K562 (cell line): ENCODE results near the gene SPATA13. TPM values are rescaled to one million over a fixed set of nuclear protein-coding genes. Genes with fewer than 3 reads are reported as not detected.

Experiments
- ATAC-seq: fragments of 200-7000 bp; cut with Tn5 transposase; 3 replicates; pipeline ENCODE4 v1.9.1; 2020; ENCODE audit warnings: moderate library complexity
- BruUV-seq: library from RNA; stranded (reverse); fragments of 400-500 nt; replicated peaks from 2 replicates; lab custom pipeline; 2021; lab: Mats Ljungman, UMichigan
- CTCF ChIA-PET: fragments of 300-600 bp; formaldehyde crosslinking; extraction: SDS; loops from one replicate; lab custom pipeline; 2021; ENCODE audit warnings: low intra/inter-chr PET ratio; lab: Yijun Ruan, JAX
- POLR2A ChIA-PET: fragments of 300-600, 350-650 bp; sonication (Branson Sonifier 250); formaldehyde crosslinking; extraction: SDS; loops from one replicate; lab custom pipeline; 2021; ENCODE audit warnings: antibody characterized with exemption, inconsistent platforms; lab: Yijun Ruan, JAX
- DNase-seq, 4 experiments: peaks; one replicate each; pipeline versions ENCODE4 v3.0.0 to v3.0.0-alpha.2; 2011 to 2018; ENCODE audit warnings: low spot score in 3 of 4, mixed read lengths in 3 of 4; ENCODE audit errors: extremely low read depth in 1 of 4
- FAIRE-seq: peaks from 2 replicates; lab custom pipeline; 2011; peaks lifted over from hg19 to GRCh38; lab: Jason Lieb, UNC
- H2AFZ ChIP-seq: 2 replicates; pipeline ENCODE4 v1.6.0; 2011; ENCODE audit warnings: low read depth, low read length, control low read depth, inconsistent platforms
- H3K27ac ChIP-seq: fragments of 200-600 bp; 3 replicates; pipeline ENCODE4 v1.8.0; 2011; ENCODE audit warnings: low read depth, mild to moderate bottlenecking, control low read depth, inconsistent platforms, low read length, moderate library complexity, mixed read lengths; ENCODE audit errors: extremely low read depth
- H3K27me3 ChIP-seq, 2 experiments: fragments of 300-600 bp in 1 of 2; 2 replicates in 1 of 2; 3 replicates in 1 of 2; pipeline versions ENCODE4 v1.6.0 to v1.8.0; 2011; ENCODE audit warnings: inconsistent platforms in 2 of 2, low read length in 2 of 2, mild to moderate bottlenecking in 1 of 2, mixed read lengths in 1 of 2, moderate library complexity in 1 of 2; ENCODE audit not compliant: control insufficient read depth in 2 of 2, insufficient read depth in 2 of 2
- H3K36me3 ChIP-seq: fragments of 300-600 bp; 3 replicates; pipeline ENCODE4 v1.8.0; 2011; ENCODE audit warnings: mild to moderate bottlenecking, low read length, inconsistent platforms; ENCODE audit not compliant: control insufficient read depth, insufficient read depth
- H3K4me1 ChIP-seq, 2 experiments: fragments of 200-600 bp in 1 of 2; replicated peaks in 1 of 2; 2 replicates in 1 of 2; 3 replicates in 1 of 2; pipeline versions ENCODE4 v1.5.1 to v1.8.0; 2011; ENCODE audit warnings: inconsistent platforms in 2 of 2, low read length in 2 of 2, mild to moderate bottlenecking in 1 of 2, mixed read lengths in 1 of 2, moderate library complexity in 1 of 2; ENCODE audit not compliant: control insufficient read depth in 2 of 2, insufficient read depth in 2 of 2
- H3K4me2 ChIP-seq: 2 replicates; pipeline ENCODE4 v1.6.1; 2011; ENCODE audit warnings: low read length, control low read depth, inconsistent platforms, mixed read lengths; ENCODE audit not compliant: insufficient read depth
- H3K4me3 ChIP-seq: fragments of 200-600 bp; sonication (generic), shearing (Covaris generic); 2 replicates; pipeline ENCODE4 v1.5.1; 2016; ENCODE audit warnings: control low read depth, inconsistent platforms
- H3K79me2 ChIP-seq: fragments of 200-600 bp; 3 replicates; pipeline ENCODE4 v1.8.0; 2011; ENCODE audit warnings: low read length, inconsistent platforms; ENCODE audit not compliant: control insufficient read depth, insufficient read depth
- H3K9ac ChIP-seq, 2 experiments: 2 replicates each; pipeline versions ENCODE4 v1.6.0 to v1.6.1; 2011; ENCODE audit warnings: low read depth in 2 of 2, low read length in 2 of 2, control low read depth in 1 of 2, inconsistent platforms in 1 of 2, mild to moderate bottlenecking in 1 of 2, mixed read lengths in 1 of 2; ENCODE audit not compliant: insufficient read depth in 1 of 2
- H3K9me1 ChIP-seq: one replicate; pipeline ENCODE4 v1.6.0; 2011; ENCODE audit warnings: inconsistent platforms, mild to moderate bottlenecking, low read length, moderate library complexity; ENCODE audit not compliant: control insufficient read depth, insufficient read depth
- H3K9me3 ChIP-seq: replicated peaks from 2 replicates; pipeline ENCODE4 v1.5.1; 2011; ENCODE audit warnings: low read depth, low read length, inconsistent platforms; ENCODE audit not compliant: control insufficient read depth, insufficient read depth
- H4K20me1 ChIP-seq: replicated peaks from 2 replicates; pipeline ENCODE4 v1.6.1; 2011; ENCODE audit warnings: low read length, inconsistent platforms, mixed read lengths; ENCODE audit not compliant: control insufficient read depth, insufficient read depth
- E2F3 ChIP-seq: fragments of 250-450 bp; sonication (Bioruptor Pico); IDR thresholded peaks from 2 replicates; pipeline ENCODE4 v1.4.0; 2020; ENCODE audit warnings: mild to moderate bottlenecking
- GTF2A2 ChIP-seq: IDR thresholded peaks from 2 replicates; pipeline ENCODE4 v1.6.1; 2016; ENCODE audit warnings: mild to moderate bottlenecking, missing genetic modification characterization, missing compliant biosample characterization
- GTF2E2 ChIP-seq: fragments of 200-800 bp; sonication (Bioruptor generic); IDR thresholded peaks from 2 replicates; pipeline ENCODE4 v1.6.1; 2016; ENCODE audit warnings: missing genetic modification characterization, missing compliant biosample characterization
- LCOR ChIP-seq: sonication (generic); formaldehyde crosslinking; IDR thresholded peaks from 2 replicates; pipeline ENCODE4 v1.8.0; 2022; ENCODE audit warnings: mild to moderate bottlenecking, missing genetic modification reagents
- RFX5 ChIP-seq: IDR thresholded peaks from 2 replicates; pipeline ENCODE4 v1.6.1; 2011; ENCODE audit warnings: low read depth, mild to moderate bottlenecking, improper control_type of control experiment, low read length
- ZNF239 ChIP-seq: fragments of 250-450 bp; sonication (Bioruptor Pico); IDR thresholded peaks from 2 replicates; pipeline ENCODE4 v1.4.0; 2020; ENCODE audit warnings: mild to moderate bottlenecking
- ZNF436 ChIP-seq: fragments of 250-450, 450-650 bp; sonication (Bioruptor Pico); formaldehyde crosslinking; IDR thresholded peaks from 2 replicates; pipeline ENCODE4 v1.7.0; 2020; ENCODE audit warnings: mild to moderate bottlenecking
- WGBS: fragments of 100-300 bp; shearing (Covaris generic); methylation state at CpG from one replicate; pipeline ENCODE4 v1.1.6; 2016; ENCODE audit warnings: low coverage, mixed read lengths; ENCODE audit not compliant: insufficient coverage; ENCODE audit errors: missing lambda C conversion rate; 5-methylcytosine and 5-hydroxymethylcytosine counted together
- in situ Hi-C: fragments of 300-500 bp; cut with MboI; formaldehyde crosslinking; loops from 4 replicates; pipeline ENCODE4 v1.15.0; 2018; ENCODE audit warnings: inconsistent platforms, mixed read lengths
- intact Hi-C: fragments of 100-400 bp; cut with micrococcal nuclease; formaldehyde crosslinking; loops from 2 replicates; pipeline ENCODE4 v1.14.2; 2022
- polyA plus RNA-seq, 8 experiments: library from polyadenylated mRNA; depleted of rRNA in 4 of 8; stranded (reverse) in 5 of 8; unstranded in 3 of 8; fragments of >200 nt; fragmentation: Nextera tagmentation in 2 of 8; fragmentation: Illumina TruSeq in 1 of 8; extraction: Ambion mirVana in 2 of 8; extraction: Trizol in 1 of 8; gene quantifications; 2 replicates each; pipeline versions ENCODE4 v1.2.1 to v1.2.3, GENCODE V29; 2011 to 2014; ENCODE audit warnings: inconsistent platforms in 1 of 8, missing spikeins in 1 of 8
- total RNA-seq, 7 experiments: library from RNA; depleted of rRNA in 6 of 7; stranded (reverse); fragments of >200 nt in 6 of 7; fragmentation: Illumina TruSeq in 2 of 7; extraction: Trizol in 2 of 7; gene quantifications; 2 replicates each; pipeline versions ENCODE4 v1.2.1 to v1.2.3, GENCODE V29; 2011 to 2021; ENCODE audit warnings: low replicate concordance in 1 of 7
- TF ChIP-seq, protein P1 (sequence below), 2 experiments: fragments of 450-650 bp; IDR thresholded peaks; 2 replicates each; pipeline ENCODE4 v1.6.1; 2016; ENCODE audit warnings: mild to moderate bottlenecking in 2 of 2, borderline replicate concordance in 1 of 2, low read depth in 1 of 2, moderate library complexity in 1 of 2
- TF ChIP-seq, protein P2 (sequence below): fragments of 250-450 bp; sonication (Bioruptor Pico); IDR thresholded peaks from 2 replicates; pipeline ENCODE4 v1.8.0; 2021; ENCODE audit warnings: moderate library complexity, mild to moderate bottlenecking, inconsistent platforms
- TF ChIP-seq, protein P3 (sequence below): fragments of 250-450 bp; sonication (Bioruptor Pico); IDR thresholded peaks from 2 replicates; pipeline ENCODE4 v1.8.0; 2022; ENCODE audit warnings: moderate library complexity, mild to moderate bottlenecking, inconsistent platforms
- TF ChIP-seq, protein P4 (sequence below): sonication (generic); formaldehyde crosslinking; IDR thresholded peaks from 2 replicates; pipeline ENCODE4 v1.8.0; 2022; ENCODE audit warnings: mild to moderate bottlenecking, missing genetic modification reagents, borderline replicate concordance

Gene SPATA13
- total and polyA plus RNA-seq, 9 of the 15 experiments (the other 6 are each of a cell fraction or from before 2014, with no cell fraction given) = 0.08 to 0.99 (median 0.21) TPM; not detected in 2

DNA sequence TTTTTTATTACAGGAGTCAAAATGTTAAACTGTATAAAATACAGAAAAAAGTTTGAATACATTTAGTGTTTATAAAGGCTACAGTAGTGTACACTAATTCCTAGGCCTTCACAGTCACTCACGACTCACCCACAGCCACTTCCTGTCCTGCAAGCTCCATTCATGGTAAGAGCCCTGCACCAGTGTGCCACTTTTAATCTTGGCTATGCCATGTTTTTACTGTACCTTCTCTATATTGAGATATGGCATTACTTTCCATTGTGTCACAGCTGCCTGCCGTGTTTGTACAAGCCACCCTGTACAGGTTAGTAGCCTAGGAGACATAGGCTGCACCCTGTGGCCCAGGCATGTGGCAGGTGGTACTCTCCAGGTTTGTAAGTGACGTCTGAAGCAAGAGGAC, 180.9 kb downstream of the SPATA13 start:
- Histone ChIP-seq H3K36me3 (no peaks in the 10 kb centered on the region), H3K4me2 (no peak overlapping the region), H3K27me3 (no peaks in the 10 kb centered on the region), H3K9me1 (no peaks in the 10 kb centered on the region), H3K4me1 (no peaks in the 10 kb centered on the region), H3K9ac (no peak overlapping the region), H3K4me3 (no peak overlapping the region), H3K79me2 (no peaks in the 10 kb centered on the region), H3K27ac (no peak overlapping the region), H2AFZ (no peak overlapping the region), H3K9me3 (no peaks in the 10 kb centered on the region), H4K20me1 (no peaks in the 10 kb centered on the region)
- no peak for ATAC-seq
- ChIA-PET CTCF (no interaction called here), POLR2A (no interaction called here)
- in situ Hi-C loops = no loop called here
- intact Hi-C loops = no loop called here
- BruUV-seq = no TSS peak
- WGBS = 0% methylated on average over 3 of the region's 3 CpGs
- no peak for FAIRE-seq
- no peak for DNase-seq
- TF ChIP-seq, protein P1, sequence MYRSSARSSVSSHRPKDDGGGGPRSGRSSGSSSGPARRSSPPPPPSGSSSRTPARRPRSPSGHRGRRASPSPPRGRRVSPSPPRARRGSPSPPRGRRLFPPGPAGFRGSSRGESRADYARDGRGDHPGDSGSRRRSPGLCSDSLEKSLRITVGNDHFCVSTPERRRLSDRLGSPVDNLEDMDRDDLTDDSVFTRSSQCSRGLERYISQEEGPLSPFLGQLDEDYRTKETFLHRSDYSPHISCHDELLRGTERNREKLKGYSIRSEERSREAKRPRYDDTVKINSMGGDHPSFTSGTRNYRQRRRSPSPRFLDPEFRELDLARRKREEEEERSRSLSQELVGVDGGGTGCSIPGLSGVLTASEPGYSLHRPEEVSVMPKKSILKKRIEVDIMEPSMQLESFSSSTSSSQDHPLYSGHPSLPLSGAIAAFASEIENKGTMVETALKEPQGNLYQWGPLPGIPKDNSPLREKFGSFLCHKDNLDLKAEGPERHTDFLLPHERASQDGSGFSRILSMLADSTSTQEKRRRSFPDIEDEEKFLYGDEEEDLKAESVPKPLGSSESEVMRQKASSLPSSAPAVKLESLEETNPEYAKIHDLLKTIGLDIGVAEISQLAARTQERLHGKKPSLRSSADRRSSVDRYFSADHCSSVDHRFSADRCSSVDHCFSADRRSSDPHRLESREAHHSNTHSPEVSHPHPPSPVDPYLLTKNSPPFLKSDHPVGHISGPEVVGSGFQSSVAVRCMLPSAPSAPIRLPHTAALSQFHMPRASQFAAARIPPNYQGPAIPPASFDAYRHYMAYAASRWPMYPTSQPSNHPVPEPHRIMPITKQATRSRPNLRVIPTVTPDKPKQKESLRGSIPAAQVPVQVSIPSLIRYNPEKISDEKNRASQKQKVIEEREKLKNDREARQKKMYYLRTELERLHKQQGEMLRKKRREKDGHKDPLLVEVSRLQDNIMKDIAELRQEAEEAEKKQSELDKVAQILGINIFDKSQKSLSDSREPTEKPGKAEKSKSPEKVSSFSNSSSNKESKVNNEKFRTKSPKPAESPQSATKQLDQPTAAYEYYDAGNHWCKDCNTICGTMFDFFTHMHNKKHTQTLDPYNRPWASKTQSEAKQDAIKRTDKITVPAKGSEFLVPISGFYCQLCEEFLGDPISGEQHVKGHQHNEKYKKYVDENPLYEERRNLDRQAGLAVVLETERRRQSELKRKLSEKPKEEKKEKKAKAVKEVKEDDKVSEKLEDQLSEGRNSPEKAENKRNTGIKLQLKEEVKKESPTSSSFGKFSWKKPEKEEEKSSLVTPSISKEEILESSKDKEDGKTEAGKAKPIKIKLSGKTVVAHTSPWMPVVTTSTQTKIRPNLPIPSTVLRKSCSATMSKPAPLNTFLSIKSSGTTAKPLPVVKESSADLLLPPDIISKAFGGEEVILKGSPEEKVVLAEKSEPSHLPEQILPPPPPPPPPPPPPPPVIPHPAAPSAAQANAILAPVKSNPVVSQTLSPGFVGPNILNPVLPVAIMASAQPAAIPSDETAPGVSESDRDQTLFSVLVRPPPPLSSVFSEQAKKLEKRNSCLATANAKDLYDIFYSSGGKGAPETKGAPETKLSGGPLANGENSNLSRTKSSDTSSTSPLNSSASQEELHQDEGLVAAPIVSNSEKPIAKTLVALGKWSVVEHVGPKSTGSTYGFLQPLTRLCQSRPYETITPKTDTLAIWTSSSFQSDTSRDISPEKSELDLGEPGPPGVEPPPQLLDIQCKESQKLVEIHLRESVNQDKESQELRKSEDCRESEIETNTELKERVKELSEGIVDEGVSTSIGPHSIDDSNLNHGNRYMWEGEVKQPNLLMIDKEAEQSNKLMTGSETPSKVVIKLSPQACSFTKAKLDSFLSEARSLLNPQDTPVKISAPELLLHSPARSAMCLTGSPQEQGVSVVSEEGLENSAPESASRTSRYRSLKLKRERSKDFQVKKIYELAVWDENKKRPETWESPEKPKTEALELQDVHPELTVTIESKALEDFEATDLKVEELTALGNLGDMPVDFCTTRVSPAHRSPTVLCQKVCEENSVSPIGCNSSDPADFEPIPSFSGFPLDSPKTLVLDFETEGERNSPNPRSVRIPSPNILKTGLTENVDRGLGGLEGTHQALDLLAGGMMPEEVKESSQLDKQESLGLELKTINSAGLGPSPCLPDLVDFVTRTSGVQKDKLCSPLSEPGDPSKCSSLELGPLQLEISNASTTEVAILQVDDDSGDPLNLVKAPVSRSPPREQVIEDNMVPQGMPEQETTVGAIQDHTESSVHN (IDR thresholded peaks at IDR 0.05; ENCODE audit: borderline replicate concordance in 1 of 2, low read depth in 1 of 2) = no peak
- TF ChIP-seq, protein P2, sequence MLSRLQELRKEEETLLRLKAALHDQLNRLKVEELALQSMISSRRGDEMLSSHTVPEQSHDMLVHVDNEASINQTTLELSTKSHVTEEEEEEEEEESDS = no peak
- TF ChIP-seq LCOR = no peak
- TF ChIP-seq E2F3 = no peak
- TF ChIP-seq, protein P3, sequence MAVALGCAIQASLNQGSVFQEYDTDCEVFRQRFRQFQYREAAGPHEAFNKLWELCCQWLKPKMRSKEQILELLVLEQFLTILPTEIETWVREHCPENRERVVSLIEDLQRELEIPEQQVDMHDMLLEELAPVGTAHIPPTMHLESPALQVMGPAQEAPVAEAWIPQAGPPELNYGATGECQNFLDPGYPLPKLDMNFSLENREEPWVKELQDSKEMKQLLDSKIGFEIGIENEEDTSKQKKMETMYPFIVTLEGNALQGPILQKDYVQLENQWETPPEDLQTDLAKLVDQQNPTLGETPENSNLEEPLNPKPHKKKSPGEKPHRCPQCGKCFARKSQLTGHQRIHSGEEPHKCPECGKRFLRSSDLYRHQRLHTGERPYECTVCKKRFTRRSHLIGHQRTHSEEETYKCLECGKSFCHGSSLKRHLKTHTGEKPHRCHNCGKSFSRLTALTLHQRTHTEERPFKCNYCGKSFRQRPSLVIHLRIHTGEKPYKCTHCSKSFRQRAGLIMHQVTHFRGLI (CRISPR knock-in tag) = no peak
- no peak for TF ChIP-seq ZNF436 (CRISPR knock-in tag)
- no peak for TF ChIP-seq GTF2A2 (tag)
- TF ChIP-seq RFX5 = no peak
- TF ChIP-seq, protein P4, sequence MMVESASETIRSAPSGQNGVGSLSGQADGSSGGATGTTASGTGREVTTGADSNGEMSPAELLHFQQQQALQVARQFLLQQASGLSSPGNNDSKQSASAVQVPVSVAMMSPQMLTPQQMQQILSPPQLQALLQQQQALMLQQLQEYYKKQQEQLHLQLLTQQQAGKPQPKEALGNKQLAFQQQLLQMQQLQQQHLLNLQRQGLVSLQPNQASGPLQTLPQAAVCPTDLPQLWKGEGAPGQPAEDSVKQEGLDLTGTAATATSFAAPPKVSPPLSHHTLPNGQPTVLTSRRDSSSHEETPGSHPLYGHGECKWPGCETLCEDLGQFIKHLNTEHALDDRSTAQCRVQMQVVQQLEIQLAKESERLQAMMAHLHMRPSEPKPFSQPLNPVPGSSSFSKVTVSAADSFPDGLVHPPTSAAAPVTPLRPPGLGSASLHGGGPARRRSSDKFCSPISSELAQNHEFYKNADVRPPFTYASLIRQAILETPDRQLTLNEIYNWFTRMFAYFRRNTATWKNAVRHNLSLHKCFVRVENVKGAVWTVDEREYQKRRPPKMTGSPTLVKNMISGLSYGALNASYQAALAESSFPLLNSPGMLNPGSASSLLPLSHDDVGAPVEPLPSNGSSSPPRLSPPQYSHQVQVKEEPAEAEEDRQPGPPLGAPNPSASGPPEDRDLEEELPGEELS (CRISPR knock-in tag) = no peak
- no peak for TF ChIP-seq GTF2E2 (tag)
- no peak for TF ChIP-seq ZNF239 (CRISPR knock-in tag)
